LoVo (cell line): ENCODE measurements around the gene CORO2B.
"Not testable (repeated sequence)": the region's sequence is repeated elsewhere in the genome, so short reads cannot be mapped to it uniquely, and the experiment has no call there.

Experiments used
- DNase-seq: peaks from one replicate; pipeline ENCODE4 v3.0.0-alpha.2; 2016; ENCODE audit warnings: low spot score

The CORO2B gene

DNA sequence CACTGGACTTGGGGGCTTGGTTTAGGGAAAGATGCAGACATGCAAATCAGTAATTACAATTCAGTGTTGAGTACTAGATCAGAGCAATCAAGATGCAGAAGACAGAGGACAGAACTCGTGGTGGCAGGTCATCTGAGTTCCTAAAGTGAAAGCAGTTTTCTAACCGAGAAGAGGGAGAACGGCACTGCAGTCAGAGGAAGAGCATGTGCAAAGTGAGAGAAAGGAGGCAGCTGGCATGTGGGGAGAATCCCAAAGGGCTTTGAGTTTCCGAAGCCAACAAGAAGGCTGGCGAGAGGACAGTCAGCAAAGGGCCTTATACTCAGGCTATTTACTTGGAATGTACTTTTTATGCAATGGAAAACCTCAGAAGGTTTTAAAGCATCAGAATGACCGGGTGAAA lies 154.9 kb downstream of the CORO2B start:
- DNase-seq = no peak

GRCh38 chr15:68734352-68734751 lies 155.6 kb downstream of the CORO2B start:
- DNase-seq = no peak

DNA sequence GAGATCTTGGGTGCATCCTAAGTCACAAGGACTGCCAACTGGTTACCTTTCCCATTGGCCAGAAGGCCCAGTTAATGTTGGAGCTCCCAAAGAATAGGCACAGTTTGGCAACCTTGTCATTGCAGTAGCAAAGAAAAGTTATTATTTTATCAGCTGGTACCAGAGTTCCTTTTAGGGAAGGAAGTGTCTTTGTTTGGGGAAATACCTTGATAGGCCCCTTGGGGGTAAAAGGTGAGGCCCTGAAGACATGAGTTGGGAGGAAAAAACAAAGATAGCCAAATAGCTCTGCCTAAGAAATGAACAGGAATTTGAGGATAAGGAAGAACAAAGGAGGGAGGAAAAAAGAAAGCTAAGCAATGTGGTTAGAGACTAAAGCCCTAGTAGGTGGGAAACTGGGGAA lies 156.1 kb downstream of the CORO2B start:
- no peak for DNase-seq

- no peak for DNase-seq
Measured at GRCh38 chr15:68735610-68736009, 156.8 kb downstream of the CORO2B start.

DNA sequence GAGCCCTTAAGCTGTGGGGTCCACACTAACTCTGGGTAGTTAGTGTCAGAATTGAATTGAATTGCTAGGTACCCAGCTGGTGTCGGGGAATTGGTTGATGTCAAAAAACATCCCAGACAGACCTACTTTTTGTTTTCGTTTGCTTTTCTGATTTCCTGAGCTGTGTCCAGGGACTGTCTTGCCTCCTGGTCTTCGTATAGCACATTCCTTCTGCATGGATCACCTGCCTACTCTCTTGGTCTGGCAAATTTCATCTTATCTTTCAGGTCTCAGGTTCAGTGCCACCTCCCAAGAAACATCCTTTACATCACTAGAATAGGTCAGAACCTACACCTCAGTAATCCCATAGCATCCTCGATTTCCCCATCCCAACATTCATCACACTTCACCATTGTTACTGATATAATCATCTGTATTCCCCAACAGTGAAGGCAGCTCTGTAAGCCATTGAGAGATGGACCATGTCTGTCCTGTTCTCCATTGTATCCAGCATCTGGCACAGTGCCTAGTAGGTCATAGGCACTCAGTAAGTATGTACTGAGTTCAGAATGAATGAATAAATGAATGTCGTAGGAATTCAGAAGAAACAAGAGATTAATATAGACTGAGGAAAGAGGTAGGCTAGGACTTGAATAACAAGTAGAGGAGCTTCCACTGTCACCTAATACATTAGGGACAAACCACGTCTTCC lies 160.7 kb downstream of the CORO2B start:
- no peak for DNase-seq

- DNase-seq = no peak
Measured at GRCh38 chr15:68743256-68743655, 164.5 kb downstream of the CORO2B start.

GRCh38 chr15:68749365-68749764 lies 170.6 kb downstream of the CORO2B start:
- DNase-seq = no peak

GRCh38 chr15:68749793-68750192 lies 171.0 kb downstream of the CORO2B start:
- DNase-seq = no peak

GRCh38 chr15:68751622-68752021 lies 172.8 kb downstream of the CORO2B start:
- no peak for DNase-seq

DNA sequence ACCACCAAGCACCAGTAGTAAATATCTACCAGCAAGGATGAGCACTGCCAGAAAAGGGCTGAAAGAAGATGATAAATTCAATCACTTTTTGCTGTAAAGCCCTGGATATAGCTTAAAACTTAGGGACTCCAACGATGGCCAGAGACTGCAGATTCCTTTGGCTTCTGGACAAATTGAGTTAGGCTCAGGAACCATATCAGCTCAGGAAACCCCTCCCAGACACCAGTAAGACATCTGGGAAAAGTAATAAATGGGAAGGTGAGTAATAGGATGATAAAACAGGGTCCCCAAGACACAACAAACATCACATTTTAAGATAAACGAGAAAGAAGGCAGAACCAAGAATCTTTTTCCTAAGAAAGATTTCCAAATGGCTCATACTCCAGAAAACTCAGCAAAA lies 176.9 kb downstream of the CORO2B start:
- no peak for DNase-seq

- DNase-seq = not testable (repeated sequence)
Measured at GRCh38 chr15:68759982-68760579, 181.3 kb downstream of the CORO2B start.

- no peak for DNase-seq
Measured at GRCh38 chr15:68763063-68763462, 184.3 kb downstream of the CORO2B start.

- no peak for DNase-seq
Measured at GRCh38 chr15:68764090-68764489, 185.3 kb downstream of the CORO2B start.

DNA sequence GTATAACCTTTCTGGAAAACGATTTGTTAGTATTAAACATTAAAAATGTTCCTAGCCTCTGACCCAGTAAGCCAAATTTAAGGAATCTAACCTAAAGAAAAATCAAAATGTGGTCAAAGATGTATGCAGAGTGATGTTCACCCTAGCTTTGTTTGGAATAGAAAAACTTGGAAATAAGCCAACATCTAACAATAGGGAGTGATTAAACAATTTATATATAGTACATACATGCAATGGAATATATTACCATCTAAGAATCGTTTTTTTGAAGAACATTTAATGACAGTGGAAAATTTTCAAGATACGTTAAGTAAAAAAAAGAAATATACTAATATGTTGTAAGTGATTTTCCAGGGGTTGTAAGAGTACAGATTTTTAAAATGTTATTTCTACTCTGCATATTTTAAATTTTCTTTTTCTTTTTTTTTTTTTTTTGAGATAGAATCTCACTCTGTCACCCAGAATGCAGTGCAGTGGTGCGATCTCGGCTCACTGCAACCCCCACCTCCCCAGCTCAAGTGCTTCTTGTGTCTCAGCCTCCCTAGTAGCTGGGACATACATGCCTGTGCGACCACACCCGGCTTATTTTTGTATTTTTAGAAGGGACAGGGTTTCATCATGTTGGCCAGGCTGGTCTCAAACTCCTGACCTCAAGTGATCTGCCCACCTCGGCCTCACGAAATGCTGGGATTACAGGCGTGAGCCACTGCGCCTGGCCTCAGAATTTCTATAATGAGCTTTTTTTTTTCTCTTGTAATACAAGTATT lies 187.0 kb downstream of the CORO2B start:
- DNase-seq = no peak

GRCh38 chr15:68767833-68768232 lies 189.0 kb downstream of the CORO2B start:
- no peak for DNase-seq

DNA sequence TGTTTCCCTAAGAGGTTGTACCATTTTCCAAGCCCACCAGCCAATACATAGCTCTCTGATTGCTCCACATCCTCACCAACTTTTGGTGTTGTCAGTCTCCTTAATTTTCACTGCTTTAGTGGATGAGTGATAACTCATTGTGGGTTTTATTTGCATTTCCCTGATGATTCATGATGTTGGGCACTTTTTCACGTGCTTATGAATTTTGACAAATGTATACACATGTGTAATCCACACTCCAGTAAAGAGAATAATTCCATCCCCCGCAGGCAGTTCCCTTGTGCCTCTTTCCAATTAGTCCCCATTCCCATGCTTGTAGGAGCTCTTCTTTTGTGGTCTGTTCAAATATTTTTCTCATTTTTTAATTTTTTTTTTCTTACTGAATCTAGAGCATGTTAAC lies 189.5 kb downstream of the CORO2B start:
- DNase-seq = no peak

GRCh38 chr15:68769702-68770101 lies 190.9 kb downstream of the CORO2B start:
- no peak for DNase-seq

DNA sequence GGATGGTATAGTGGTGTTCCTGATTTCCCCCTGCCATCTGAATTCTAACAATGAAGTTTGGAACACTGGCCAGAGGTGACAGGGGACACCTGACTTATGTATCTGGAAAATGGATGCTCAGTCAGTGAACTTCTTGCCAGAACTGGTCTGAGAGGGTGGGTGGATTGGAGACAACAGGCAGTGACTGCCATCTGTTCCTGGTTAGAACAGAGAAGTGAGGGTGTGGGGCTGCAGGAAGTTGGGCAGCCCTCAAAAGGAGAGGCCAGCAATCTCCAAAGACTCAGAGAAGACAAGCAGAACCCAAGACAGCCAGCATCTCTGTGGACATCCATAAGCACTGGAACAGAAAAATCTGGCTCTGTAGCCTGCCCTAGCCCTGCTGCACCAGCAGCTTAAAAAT lies 191.4 kb downstream of the CORO2B start:
- no peak for DNase-seq

GRCh38 chr15:68773036-68773435 lies 194.2 kb downstream of the CORO2B start:
- DNase-seq = no peak

DNA sequence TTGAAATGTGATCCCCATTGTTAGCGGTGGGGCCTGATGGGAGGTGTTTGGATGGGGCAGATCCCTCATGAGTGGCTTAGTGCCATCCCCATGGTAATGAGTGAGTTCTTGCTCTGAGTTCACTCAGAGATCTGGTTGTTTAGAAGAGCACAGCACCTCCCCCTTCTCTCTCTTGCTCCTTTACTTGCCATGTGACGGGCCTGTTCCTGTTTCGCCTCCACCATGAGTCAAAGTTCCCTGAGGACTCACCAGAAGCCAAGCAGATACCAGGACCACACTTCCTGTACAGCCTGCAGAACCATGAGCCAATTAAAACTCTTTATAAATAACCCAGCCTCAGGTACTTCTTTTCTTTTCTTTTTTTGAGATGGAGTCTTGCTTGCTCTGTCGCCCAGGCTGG lies 195.3 kb downstream of the CORO2B start:
- DNase-seq = no peak

GRCh38 chr15:68774521-68775235 lies 195.9 kb downstream of the CORO2B start:
- DNase-seq = no peak

GRCh38 chr15:68775236-68775577 lies 196.4 kb downstream of the CORO2B start:
- DNase-seq = no peak
